ENCODE results near the gene ZNF428.
"Not testable (repeated sequence)": the region's sequence is repeated elsewhere in the genome, so short reads cannot be mapped to it uniquely, and the experiment has no call there.

ZNF428 gene

DNA sequence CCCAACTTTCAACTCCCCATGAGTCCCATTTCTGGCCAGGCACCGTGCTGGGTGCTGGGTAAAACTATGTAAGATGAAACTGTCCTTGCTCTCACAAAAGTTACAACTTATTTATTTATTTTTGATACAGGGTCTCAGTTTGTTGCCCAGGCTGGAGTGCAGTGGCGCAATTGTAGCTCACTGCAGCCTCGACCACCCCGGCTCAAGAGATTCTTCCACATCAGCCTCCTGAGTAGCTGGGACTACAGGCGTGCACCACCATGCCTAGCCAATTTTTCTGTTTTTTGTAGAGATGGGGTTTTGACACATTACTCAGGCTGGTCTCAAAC is 33.1 kb upstream of the ZNF428 start:
- H3K27me3 ChIP-seq (replicated peaks): no peaks in the 10 kb centered on the region
- TF ChIP-seq CTCF (IDR thresholded peaks at IDR 0.05; ENCODE audit: low read depth, low read length, missing control alignments): no peak
- DNase-seq: no peak
- H3K4me3 ChIP-seq (ENCODE audit: low read depth, low read length): no peak overlapping the region
- in situ Hi-C loops (cut with HindIII; ENCODE audit: low pct_ligation_motif_present, low sequenced_read_pairs): no loop called here
- peaks cover 89% of the 10 kb centered on the region for H3K36me3 ChIP-seq (replicated peaks)
- no peak overlapping the region for H3K27ac ChIP-seq

DNA sequence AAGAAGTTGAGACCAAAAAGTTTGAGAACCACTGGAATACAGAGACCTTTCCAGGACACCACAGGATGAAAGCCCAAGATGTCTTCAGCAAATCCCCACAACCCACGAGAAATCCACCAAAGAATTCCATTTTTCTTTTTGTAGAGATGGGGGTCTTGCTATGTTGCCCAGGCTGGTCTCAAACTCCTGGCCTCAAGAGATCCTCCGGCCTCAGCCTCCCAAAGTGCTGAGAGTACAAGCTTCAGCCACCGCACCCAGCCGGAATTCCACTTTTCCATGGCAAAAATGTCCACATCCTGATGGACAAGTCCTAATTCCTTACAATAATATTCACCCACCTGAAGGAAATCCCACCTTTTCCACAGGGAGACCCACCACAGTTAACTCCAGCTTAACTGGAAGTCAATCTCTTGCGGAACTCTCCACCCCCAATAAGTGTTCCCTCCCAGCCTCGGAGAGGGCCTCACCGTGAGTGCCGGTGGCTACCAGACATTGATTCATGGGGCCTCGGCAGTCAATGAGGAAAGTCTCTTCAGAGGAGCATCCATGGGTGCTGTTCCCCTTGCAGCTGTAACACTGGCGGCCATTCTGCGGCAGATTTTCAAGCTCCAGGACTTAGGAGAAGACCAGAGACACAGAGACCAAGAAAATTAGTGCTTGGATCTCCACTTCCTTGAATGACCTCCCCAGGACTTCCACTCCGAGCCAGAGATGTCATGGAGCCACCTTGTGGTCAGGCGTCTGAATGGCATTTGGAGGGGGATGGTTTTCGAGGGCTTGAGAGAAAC is 32.5 kb upstream of the ZNF428 start:
- no peak overlapping the region for H3K27ac ChIP-seq
- TF ChIP-seq CTCF (IDR thresholded peaks at IDR 0.05; ENCODE audit: low read depth, low read length, missing control alignments): peak; percentile 89
- H3K27me3 ChIP-seq (replicated peaks): no peaks in the 10 kb centered on the region
- in situ Hi-C loops (cut with HindIII; ENCODE audit: low pct_ligation_motif_present, low sequenced_read_pairs): no loop called here
- peaks cover 89% of the 10 kb centered on the region for H3K36me3 ChIP-seq (replicated peaks)
- no peak overlapping the region for H3K4me3 ChIP-seq (ENCODE audit: low read depth, low read length)
- peak; percentile 48 for DNase-seq

- DNase-seq; in situ Hi-C loops (cut with HindIII; ENCODE audit: low pct_ligation_motif_present, low sequenced_read_pairs); H3K4me3 ChIP-seq (ENCODE audit: low read depth, low read length); H3K27ac ChIP-seq; H3K27me3 ChIP-seq (replicated peaks): not testable (repeated sequence)
- peaks cover 85% of the 10 kb centered on the region for H3K36me3 ChIP-seq (replicated peaks)
Observed at GRCh38 chr19:43650276-43650675, 30.8 kb upstream of the ZNF428 start.

DNA sequence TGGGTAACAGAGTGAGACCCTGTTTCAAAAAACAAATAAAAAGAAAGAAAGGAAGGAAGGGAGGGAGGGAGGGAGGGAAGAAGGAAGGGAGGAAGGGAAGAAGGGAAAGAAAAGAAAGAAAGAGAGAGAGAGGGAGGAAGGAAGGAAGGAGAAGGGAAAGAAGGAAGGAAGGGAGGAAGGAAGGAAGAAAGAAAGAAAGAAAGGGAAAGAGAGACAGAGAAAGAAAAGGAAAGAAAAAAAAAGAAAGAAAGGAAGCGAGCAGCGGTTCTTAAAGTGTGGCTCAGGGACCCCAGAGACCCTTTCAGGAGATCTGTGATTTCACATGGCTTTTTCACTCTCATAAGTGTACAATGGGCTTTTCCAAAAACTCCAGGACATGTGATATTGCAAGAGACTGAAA is 30.1 kb upstream of the ZNF428 start:
- Histone ChIP-seq H3K4me3 (ENCODE audit: low read depth, low read length) (no peak overlapping the region), H3K36me3 (replicated peaks) (peaks cover 77% of the 10 kb centered on the region), H3K27ac (no peak overlapping the region), H3K27me3 (replicated peaks) (no peaks in the 10 kb centered on the region)
- no peak for TF ChIP-seq CTCF (IDR thresholded peaks at IDR 0.05; ENCODE audit: low read depth, low read length, missing control alignments)
- DNase-seq: no peak
- in situ Hi-C loops (cut with HindIII; ENCODE audit: low pct_ligation_motif_present, low sequenced_read_pairs): no loop called here

DNA sequence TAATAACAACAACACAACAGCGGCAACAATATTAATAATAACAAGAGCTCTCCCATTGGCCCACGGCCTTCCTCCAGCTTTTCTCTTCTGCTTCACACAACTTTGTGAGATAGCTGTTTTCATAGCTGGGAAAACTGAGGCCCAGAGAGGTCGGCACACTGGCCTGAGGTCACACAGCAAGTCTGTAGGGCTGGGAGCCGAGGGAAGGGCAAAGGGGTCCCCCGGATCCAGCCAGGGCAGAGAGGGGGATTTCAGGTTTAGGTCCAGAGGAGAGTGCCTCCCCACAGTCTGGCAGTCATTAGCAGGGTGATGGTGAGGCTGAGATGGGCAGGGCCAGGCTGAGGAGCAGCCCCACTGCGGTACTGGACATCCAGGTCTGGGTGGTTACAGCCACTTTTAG is 29.2 kb upstream of the ZNF428 start:
- DNase-seq: no peak
- peaks cover 70% of the 10 kb centered on the region for H3K36me3 ChIP-seq (replicated peaks)
- no peak overlapping the region for H3K27ac ChIP-seq
- in situ Hi-C loops (cut with HindIII; ENCODE audit: low pct_ligation_motif_present, low sequenced_read_pairs): no loop called here
- TF ChIP-seq CTCF (IDR thresholded peaks at IDR 0.05; ENCODE audit: low read depth, low read length, missing control alignments): no peak
- H3K4me3 ChIP-seq (ENCODE audit: low read depth, low read length): no peak overlapping the region
- H3K27me3 ChIP-seq (replicated peaks): no peaks in the 10 kb centered on the region

- no peak for DNase-seq
- Histone ChIP-seq H3K27me3 (replicated peaks) (peaks cover 1% of the 10 kb centered on the region), H3K27ac (no peak overlapping the region), H3K4me3 (ENCODE audit: low read depth, low read length) (no peak overlapping the region), H3K36me3 (replicated peaks) (peaks cover 31% of the 10 kb centered on the region)
- no peak for TF ChIP-seq CTCF (IDR thresholded peaks at IDR 0.05; ENCODE audit: low read depth, low read length, missing control alignments)
- in situ Hi-C loops (cut with HindIII; ENCODE audit: low pct_ligation_motif_present, low sequenced_read_pairs): no loop called here
Observed at GRCh38 chr19:43644181-43644580, 24.8 kb upstream of the ZNF428 start.
